Parathyroid adenoma (tissue), 2 donors: Measurements from ENCODE around the gene GSDME.

Experiments
- H2AFZ ChIP-seq: fragments of 300-600 bp; sonication (generic); one replicate; pipeline ENCODE4 v1.7.0; 2017; ENCODE audit warnings: antibody characterized with exemption, mild to moderate bottlenecking
- H3K27ac ChIP-seq: fragments of 300-600 bp; sonication (generic); one replicate; pipeline ENCODE4 v1.7.0; 2017
- H3K27me3 ChIP-seq: fragments of 300-600 bp; sonication (generic); one replicate; pipeline ENCODE4 v1.7.0; 2017; ENCODE audit warnings: low read length; ENCODE audit not compliant: control insufficient read depth, insufficient read depth
- H3K36me3 ChIP-seq: fragments of 300-600 bp; sonication (generic); one replicate; pipeline ENCODE4 v1.7.0; 2017; ENCODE audit warnings: low read length; ENCODE audit not compliant: control insufficient read depth, insufficient read depth
- H3K4me1 ChIP-seq: fragments of 300-600 bp; sonication (generic); one replicate; pipeline ENCODE4 v1.7.0; 2017; ENCODE audit warnings: control low read depth
- H3K4me2 ChIP-seq: fragments of 300-600 bp; sonication (generic); one replicate; pipeline ENCODE4 v1.7.0; 2017; ENCODE audit warnings: low read length
- H3K4me3 ChIP-seq: fragments of 300-600 bp; sonication (generic); one replicate; pipeline ENCODE4 v1.7.0; 2017; ENCODE audit warnings: low read depth, low read length
- H3K79me2 ChIP-seq: fragments of 300-600 bp; sonication (generic); one replicate; pipeline ENCODE4 v1.7.0; 2017; ENCODE audit warnings: control low read depth
- H3K9ac ChIP-seq: fragments of 300-600 bp; sonication (generic); one replicate; pipeline ENCODE4 v1.7.0; 2017; ENCODE audit warnings: mild to moderate bottlenecking
- H3K9me3 ChIP-seq: fragments of 300-600 bp; sonication (generic); one replicate; pipeline ENCODE4 v1.7.0; 2017; ENCODE audit warnings: low read length; ENCODE audit not compliant: control insufficient read depth
- TF ChIP-seq, protein P1 (sequence below): fragments of 300-600 bp; sonication (generic); IDR thresholded peaks from one replicate; pipeline ENCODE4 v1.7.0; 2017; ENCODE audit warnings: antibody characterized with exemption, mild to moderate bottlenecking
- donor health status: primary hyperparathyroidism.

Gene GSDME

DNA sequence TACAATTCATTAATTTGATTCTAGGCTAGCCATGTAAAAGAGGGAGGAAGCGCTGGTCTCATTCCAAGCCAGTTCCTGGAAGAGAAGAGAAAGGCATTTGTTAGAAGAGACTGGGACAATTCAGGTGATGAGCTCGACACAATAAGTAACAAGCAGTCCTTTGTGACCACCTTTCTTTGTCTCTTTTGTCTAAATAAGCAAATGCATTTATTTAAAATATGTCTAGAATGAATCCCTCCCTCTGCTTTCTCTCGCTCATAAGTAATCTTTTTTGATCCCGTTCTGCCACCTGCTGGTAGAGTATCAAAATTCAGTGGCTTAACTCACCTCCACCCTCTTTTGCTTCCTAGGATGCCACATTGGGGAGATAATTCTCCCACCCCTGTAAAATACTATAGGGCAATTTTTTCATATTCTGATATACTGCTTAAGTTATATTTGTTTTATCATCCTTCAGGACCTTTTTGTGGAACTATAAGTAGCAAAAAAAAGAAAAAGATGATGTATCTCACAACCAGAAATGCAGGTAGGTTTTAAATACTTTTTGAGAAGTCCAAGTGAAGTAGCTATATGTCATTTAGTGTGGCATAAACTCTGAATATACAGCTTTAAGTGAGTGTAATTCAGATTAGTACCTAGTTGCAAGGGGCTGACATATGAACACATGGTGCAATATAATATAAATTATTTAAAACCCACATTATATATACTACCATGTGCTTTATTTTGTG is 91.5 kb downstream of the GSDME start:
- H3K4me1 ChIP-seq = no peaks in the 10 kb centered on the region
- H3K27me3 ChIP-seq = no peaks in the 10 kb centered on the region
- no peaks in the 10 kb centered on the region for H3K9me3 ChIP-seq
- H3K79me2 ChIP-seq = no peaks in the 10 kb centered on the region
- TF ChIP-seq, protein P1, sequence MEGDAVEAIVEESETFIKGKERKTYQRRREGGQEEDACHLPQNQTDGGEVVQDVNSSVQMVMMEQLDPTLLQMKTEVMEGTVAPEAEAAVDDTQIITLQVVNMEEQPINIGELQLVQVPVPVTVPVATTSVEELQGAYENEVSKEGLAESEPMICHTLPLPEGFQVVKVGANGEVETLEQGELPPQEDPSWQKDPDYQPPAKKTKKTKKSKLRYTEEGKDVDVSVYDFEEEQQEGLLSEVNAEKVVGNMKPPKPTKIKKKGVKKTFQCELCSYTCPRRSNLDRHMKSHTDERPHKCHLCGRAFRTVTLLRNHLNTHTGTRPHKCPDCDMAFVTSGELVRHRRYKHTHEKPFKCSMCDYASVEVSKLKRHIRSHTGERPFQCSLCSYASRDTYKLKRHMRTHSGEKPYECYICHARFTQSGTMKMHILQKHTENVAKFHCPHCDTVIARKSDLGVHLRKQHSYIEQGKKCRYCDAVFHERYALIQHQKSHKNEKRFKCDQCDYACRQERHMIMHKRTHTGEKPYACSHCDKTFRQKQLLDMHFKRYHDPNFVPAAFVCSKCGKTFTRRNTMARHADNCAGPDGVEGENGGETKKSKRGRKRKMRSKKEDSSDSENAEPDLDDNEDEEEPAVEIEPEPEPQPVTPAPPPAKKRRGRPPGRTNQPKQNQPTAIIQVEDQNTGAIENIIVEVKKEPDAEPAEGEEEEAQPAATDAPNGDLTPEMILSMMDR = peak; percentile 56
- H3K36me3 ChIP-seq = no peaks in the 10 kb centered on the region
- H3K4me3 ChIP-seq = no peak overlapping the region
- H2AFZ ChIP-seq = no peak overlapping the region
- H3K9ac ChIP-seq = no peak overlapping the region
- no peak overlapping the region for H3K27ac ChIP-seq
- no peak overlapping the region for H3K4me2 ChIP-seq

DNA sequence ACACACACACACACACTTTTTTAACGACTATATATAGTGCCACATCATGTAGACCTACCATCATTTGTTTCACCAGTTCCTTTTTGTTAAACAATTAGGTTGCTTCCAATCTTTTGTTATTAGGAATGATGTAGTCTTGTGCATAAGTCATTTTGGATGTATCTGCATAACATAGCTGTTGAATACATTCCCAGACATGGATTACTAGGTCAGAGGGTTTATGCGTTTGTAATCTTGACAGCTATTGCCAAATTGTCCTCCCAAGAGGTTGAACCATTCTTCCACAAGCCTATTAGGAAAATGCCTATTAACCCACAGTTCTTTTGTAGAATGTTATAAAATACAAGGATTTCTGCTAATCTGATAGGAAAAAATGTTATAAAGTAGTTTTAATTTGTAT is 96.7 kb downstream of the GSDME start:
- TF ChIP-seq, protein P1 = no peak
- H3K79me2 ChIP-seq = no peaks in the 10 kb centered on the region
- no peaks in the 10 kb centered on the region for H3K9me3 ChIP-seq
- no peaks in the 10 kb centered on the region for H3K4me1 ChIP-seq
- no peak overlapping the region for H3K4me2 ChIP-seq
- no peak overlapping the region for H2AFZ ChIP-seq
- no peaks in the 10 kb centered on the region for H3K27me3 ChIP-seq
- H3K36me3 ChIP-seq = no peaks in the 10 kb centered on the region
- H3K4me3 ChIP-seq = no peak overlapping the region
- no peak overlapping the region for H3K27ac ChIP-seq
- no peak overlapping the region for H3K9ac ChIP-seq

GRCh38 chr7:24659505-24659904 is 97.8 kb downstream of the GSDME start:
- H3K4me1 ChIP-seq = no peaks in the 10 kb centered on the region
- H3K4me2 ChIP-seq = no peak overlapping the region
- no peaks in the 10 kb centered on the region for H3K27me3 ChIP-seq
- H3K36me3 ChIP-seq = no peaks in the 10 kb centered on the region
- H3K27ac ChIP-seq = no peak overlapping the region
- H3K9ac ChIP-seq = no peak overlapping the region
- TF ChIP-seq, protein P1 = no peak
- no peaks in the 10 kb centered on the region for H3K9me3 ChIP-seq
- no peak overlapping the region for H3K4me3 ChIP-seq
- H3K79me2 ChIP-seq = no peaks in the 10 kb centered on the region
- no peak overlapping the region for H2AFZ ChIP-seq

GRCh38 chr7:24657980-24658379 is 99.3 kb downstream of the GSDME start:
- H3K4me3 ChIP-seq = no peak overlapping the region
- H3K36me3 ChIP-seq = no peaks in the 10 kb centered on the region

More at GRCh38 chr7:24657980-24658379, 99.3 kb downstream of the GSDME start:
- TF ChIP-seq, protein P1 = no peak
- Histone ChIP-seq H3K79me2 (no peaks in the 10 kb centered on the region), H2AFZ (no peak overlapping the region), H3K27me3 (no peaks in the 10 kb centered on the region), H3K9ac (no peak overlapping the region), H3K27ac (no peak overlapping the region), H3K4me1 (no peaks in the 10 kb centered on the region), H3K9me3 (no peaks in the 10 kb centered on the region), H3K4me2 (no peak overlapping the region)
